H1 (cell line): Measurements from ENCODE around the gene SLC23A2. TPM values are rescaled to one million over a fixed set of nuclear protein-coding genes. Genes with fewer than 3 reads are reported as not detected.

ENCODE experiments used
- CTCF ChIA-PET: fragments of 300-600 bp; sonication (Branson Sonifier 250); formaldehyde crosslinking; loops from one replicate; lab custom pipeline; 2021; ENCODE audit not compliant: partially characterized antibody; lab: Charles Lee
- POLR2A ChIA-PET: fragments of 300-600 bp; sonication (Branson Sonifier 250); formaldehyde crosslinking; loops from one replicate; lab custom pipeline; 2021; ENCODE audit warnings: inconsistent platforms; ENCODE audit not compliant: partially characterized antibody; lab: Charles Lee
- DNase-seq, 2 experiments: peaks; one replicate each; pipeline versions ENCODE4 v3.0.0 to v3.0.0-alpha.2; 2010 to 2022; ENCODE audit warnings: low spot score in 2 of 2, low read depth in 1 of 2, mixed read lengths in 1 of 2
- FAIRE-seq: peaks from 2 replicates; lab custom pipeline; 2011; peaks lifted over from hg19 to GRCh38; lab: Jason Lieb, UNC
- H2AFZ ChIP-seq: 2 replicates; pipeline ENCODE4 v1.8.1; 2012; ENCODE audit warnings: low read length, inconsistent platforms
- H2AK5ac ChIP-seq: 2 replicates; pipeline ENCODE4 v1.6.1; 2013; ENCODE audit warnings: low read depth, low read length
- H2BK120ac ChIP-seq: replicated peaks from 2 replicates; pipeline ENCODE3; 2013; ENCODE audit warnings: low read depth, low read length, inconsistent platforms
- H2BK12ac ChIP-seq: 2 replicates; pipeline ENCODE4 v1.6.1; 2013; ENCODE audit warnings: low read depth, low read length
- H2BK15ac ChIP-seq: 2 replicates; pipeline ENCODE4 v1.6.1; 2013; ENCODE audit warnings: low read length
- H2BK20ac ChIP-seq: 2 replicates; pipeline ENCODE4 v1.6.1; 2013; ENCODE audit warnings: low read length
- H2BK5ac ChIP-seq: 2 replicates; pipeline ENCODE4 v1.6.1; 2013; ENCODE audit warnings: low read depth, low read length
- H3K14ac ChIP-seq: 2 replicates; pipeline ENCODE4 v1.6.1; 2013; ENCODE audit warnings: inconsistent platforms; ENCODE audit not compliant: insufficient read length
- H3K18ac ChIP-seq: 2 replicates; pipeline ENCODE4 v1.6.1; 2013; ENCODE audit warnings: low read length; ENCODE audit errors: extremely low read depth
- H3K23ac ChIP-seq: 2 replicates; pipeline ENCODE4 v1.6.1; 2013; ENCODE audit warnings: inconsistent platforms; ENCODE audit not compliant: insufficient read length
- H3K23me2 ChIP-seq: 2 replicates; pipeline ENCODE4 v1.6.1; 2013; ENCODE audit warnings: low read depth, low read length
- H3K27ac ChIP-seq: 2 replicates; pipeline ENCODE4 v1.6.1; 2011; ENCODE audit warnings: low read depth, low read length, inconsistent platforms
- H3K27me3 ChIP-seq, 4 experiments: replicated peaks in 1 of 4; 1 replicate in 1 of 4; 2 replicates in 3 of 4; pipeline versions ENCODE4 v1.6.1 to v1.8.1; 2011 to 2013; ENCODE audit warnings: low read length in 3 of 4, mild to moderate bottlenecking in 3 of 4, inconsistent platforms in 2 of 4, mixed read lengths in 2 of 4, moderate library complexity in 1 of 4; ENCODE audit not compliant: control insufficient read depth in 3 of 4, insufficient read depth in 3 of 4; ENCODE audit errors: extremely low read depth in 1 of 4
- H3K36me3 ChIP-seq, 4 experiments: 2 replicates each; pipeline versions ENCODE4 v1.6.1 to v1.8.1; 2011 to 2013; ENCODE audit warnings: mild to moderate bottlenecking in 4 of 4, low read length in 3 of 4, moderate library complexity in 2 of 4, control low read depth in 1 of 4, inconsistent platforms in 1 of 4; ENCODE audit not compliant: insufficient read depth in 4 of 4, control insufficient read depth in 2 of 4
- H3K4ac ChIP-seq: replicated peaks from 2 replicates; pipeline ENCODE3; 2013; ENCODE audit warnings: low read length, low read depth, mixed read lengths, inconsistent platforms; ENCODE audit not compliant: insufficient read length
- H3K4me1 ChIP-seq, 4 experiments: replicated peaks in 1 of 4; 1 replicate in 1 of 4; 2 replicates in 3 of 4; pipeline versions ENCODE4 v1.6.1 to v1.8.1; 2011 to 2013; ENCODE audit warnings: low read length in 3 of 4, inconsistent platforms in 2 of 4, mixed read lengths in 1 of 4; ENCODE audit not compliant: insufficient read depth in 4 of 4, control insufficient read depth in 3 of 4
- H3K4me2 ChIP-seq, 2 experiments: 2 replicates each; pipeline versions ENCODE4 v1.6.1 to v1.8.1; 2011 to 2013; ENCODE audit warnings: low read depth in 2 of 2, low read length in 2 of 2, control low read depth in 1 of 2, inconsistent platforms in 1 of 2, mild to moderate bottlenecking in 1 of 2; ENCODE audit not compliant: insufficient read depth in 1 of 2
- H3K4me3 ChIP-seq, 4 experiments: fragments of 200-600, 300-600 bp in 1 of 4; sonication (generic), shearing (Covaris generic), sonication (Bioruptor Twin) in 1 of 4; 2 replicates each; pipeline versions ENCODE4 v1.5.1 to v1.8.1; 2011 to 2016; ENCODE audit warnings: low read length in 4 of 4, low read depth in 3 of 4, control low read depth in 2 of 4, inconsistent platforms in 2 of 4, mild to moderate bottlenecking in 2 of 4, mixed read lengths in 1 of 4, moderate library complexity in 1 of 4; ENCODE audit not compliant: insufficient read depth in 2 of 4; ENCODE audit errors: extremely low read depth in 1 of 4
- H3K56ac ChIP-seq: replicated peaks from 2 replicates; pipeline ENCODE3; 2013; ENCODE audit warnings: low read depth, mild to moderate bottlenecking, mixed read lengths, low read length, inconsistent platforms; ENCODE audit not compliant: insufficient read length
- H3K79me1 ChIP-seq: 2 replicates; pipeline ENCODE4 v1.6.1; 2013; ENCODE audit warnings: low read depth, low read length, control low read depth
- H3K79me2 ChIP-seq, 2 experiments: 2 replicates each; pipeline versions ENCODE4 v1.6.1 to v1.8.1; 2012 to 2013; ENCODE audit warnings: low read length in 2 of 2, mild to moderate bottlenecking in 2 of 2, inconsistent platforms in 1 of 2; ENCODE audit not compliant: insufficient read depth in 2 of 2, control insufficient read depth in 1 of 2
- H3K9ac ChIP-seq, 4 experiments: replicated peaks in 1 of 4; 1 replicate in 1 of 4; 2 replicates in 3 of 4; pipeline versions ENCODE4 v1.6.1 to v1.8.1; 2011 to 2013; ENCODE audit warnings: low read depth in 3 of 4, low read length in 3 of 4, control low read depth in 2 of 4, mild to moderate bottlenecking in 2 of 4, moderate library complexity in 2 of 4, inconsistent platforms in 1 of 4; ENCODE audit errors: extremely low read depth in 1 of 4
- H3K9me3 ChIP-seq, 2 experiments: 2 replicates each; pipeline versions ENCODE4 v1.6.1 to v1.8.1; 2012 to 2013; ENCODE audit warnings: mild to moderate bottlenecking in 2 of 2, moderate library complexity in 2 of 2, control low read depth in 1 of 2, inconsistent platforms in 1 of 2, low read depth in 1 of 2, low read length in 1 of 2, mixed read lengths in 1 of 2; ENCODE audit not compliant: insufficient read depth in 2 of 2
- H4K20me1 ChIP-seq, 2 experiments: replicated peaks in 1 of 2; 2 replicates each; pipeline versions ENCODE3 to v1.8.1; 2011 to 2013; ENCODE audit warnings: inconsistent platforms in 2 of 2, low read length in 2 of 2, mild to moderate bottlenecking in 1 of 2; ENCODE audit not compliant: insufficient read depth in 2 of 2, control insufficient read depth in 1 of 2
- H4K5ac ChIP-seq: 2 replicates; pipeline ENCODE4 v1.6.1; 2013; ENCODE audit warnings: low read length, low read depth, mixed read lengths, inconsistent platforms; ENCODE audit not compliant: insufficient read length
- H4K8ac ChIP-seq: 2 replicates; pipeline ENCODE4 v1.8.0; 2013; ENCODE audit warnings: mild to moderate bottlenecking, moderate library complexity, low read length, inconsistent platforms; ENCODE audit not compliant: insufficient read depth; ENCODE audit errors: extremely low read depth
- H4K91ac ChIP-seq: replicated peaks from 2 replicates; pipeline ENCODE3; 2013; ENCODE audit warnings: low read length, mixed read lengths, inconsistent platforms; ENCODE audit not compliant: insufficient read length
- BRCA1 ChIP-seq: IDR thresholded peaks from 2 replicates; pipeline ENCODE4 v1.6.1; 2012; ENCODE audit warnings: low read depth, low read length, improper control_type of control experiment
- CTCF ChIP-seq, 3 experiments: IDR thresholded peaks; 1 replicate in 2 of 3; 2 replicates in 1 of 3; pipeline versions ENCODE4 v1.5.1 to v1.6.1; 2011; ENCODE audit warnings: low read length in 3 of 3, mild to moderate bottlenecking in 3 of 3, inconsistent platforms in 2 of 3, low read depth in 1 of 3, moderate library complexity in 1 of 3; ENCODE audit not compliant: insufficient read depth in 1 of 3; ENCODE audit errors: control extremely low read depth in 1 of 3
- HDAC2 ChIP-seq, 2 experiments: fragments of 300-600 bp in 1 of 2; sonication (generic) in 1 of 2; IDR thresholded peaks; 2 replicates each; pipeline ENCODE4 v1.6.1; 2011 to 2012; ENCODE audit warnings: low read depth in 2 of 2, low read length in 2 of 2, mild to moderate bottlenecking in 2 of 2, moderate library complexity in 2 of 2, borderline replicate concordance in 1 of 2, inconsistent platforms in 1 of 2
- POLR2A ChIP-seq, 2 experiments: IDR thresholded peaks; 1 replicate in 1 of 2; 2 replicates in 1 of 2; pipeline ENCODE4 v1.6.1; 2011; ENCODE audit warnings: low read depth in 2 of 2, low read length in 2 of 2, mild to moderate bottlenecking in 2 of 2; ENCODE audit errors: control extremely low read depth in 1 of 2
- RNF2 ChIP-seq: fragments of 200-900, 300-1000 bp; sonication (generic); IDR thresholded peaks from 2 replicates; pipeline ENCODE4 v1.7.1; 2016; ENCODE audit warnings: borderline replicate concordance, low read depth, mild to moderate bottlenecking, antibody characterized with exemption, low read length; ENCODE audit not compliant: poor library complexity, severe bottlenecking; ENCODE audit errors: missing control alignments
- SIX5 ChIP-seq: IDR thresholded peaks from 2 replicates; pipeline ENCODE4 v1.6.1; 2011; ENCODE audit warnings: mild to moderate bottlenecking, low read depth, low read length
- whole genome bisulfite sequencing, 2 experiments: shearing (Covaris generic) in 1 of 2; methylation state at CpG; one replicate each; pipeline versions ENCODE4 v1.1.6 to v1.1.7; 2013 to 2015; ENCODE audit warnings: low lambda C conversion rate in 2 of 2, mixed read lengths in 2 of 2, inconsistent platforms in 1 of 2, low coverage in 1 of 2, missing lambda C conversion rate in 1 of 2; ENCODE audit not compliant: insufficient replicate concordance in 2 of 2, insufficient coverage in 1 of 2, insufficient read length in 1 of 2; ENCODE audit errors: extremely low coverage in 1 of 2, missing lambda C conversion rate in 1 of 2; 5-methylcytosine and 5-hydroxymethylcytosine counted together
- polyA plus RNA-seq, 7 experiments: library from polyadenylated mRNA; depleted of rRNA in 3 of 7; stranded (reverse) in 5 of 7; unstranded in 2 of 7; fragments of >200 nt in 5 of 7; fragments of 200-250 nt in 2 of 7; gene quantifications; 1 replicate in 5 of 7; 2 replicates in 1 of 7; 4 replicates in 1 of 7; pipeline versions ENCODE4 v1.2.1 to v1.2.3, GENCODE V29; 2011 to 2013; ENCODE audit warnings: missing spikeins in 2 of 7, mixed read lengths in 2 of 7
- total RNA-seq: library from RNA; stranded (reverse); fragmentation: NEBNext Ultra II Directional; extraction: Animal tissue kit (Norgen Biotek cat#: 25700); gene quantifications from 2 replicates; pipeline ENCODE4 v1.2.1, GENCODE V29; 2021

SLC23A2 gene
- total and polyA plus RNA-seq, 2 of the 8 experiments (the other 6 are each of a cell fraction or from before 2014, with no cell fraction given): 17.0 to 18.6 TPM

DNA sequence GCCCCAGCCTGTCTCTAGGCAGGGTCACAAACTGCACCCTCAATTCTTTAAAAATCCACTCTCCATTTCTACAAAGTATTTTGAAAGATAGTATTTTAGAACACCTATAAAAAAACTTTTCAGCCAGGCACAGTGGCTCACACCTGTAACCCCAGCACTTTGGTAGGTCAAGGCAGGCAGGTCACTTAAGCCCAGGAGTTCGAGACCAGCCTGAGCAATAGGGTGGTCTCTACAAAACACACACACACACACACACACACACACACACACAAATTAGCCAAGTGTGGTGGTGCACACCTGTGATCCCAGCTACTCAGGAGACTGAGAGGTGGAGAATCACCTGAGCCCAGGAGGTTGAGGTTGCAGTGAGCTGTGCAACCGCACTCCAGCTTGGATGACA is 30.2 kb downstream of the SLC23A2 start:
- no peak overlapping the region for H2BK20ac ChIP-seq
- H4K8ac ChIP-seq: no peak overlapping the region
- H3K9me3 ChIP-seq: no peaks in the 10 kb centered on the region
- H2AK5ac ChIP-seq: no peak overlapping the region
- H3K14ac ChIP-seq: no peak overlapping the region
- no peak overlapping the region for H3K9ac ChIP-seq
- FAIRE-seq (no peak), DNase-seq (no peak)
- no peak overlapping the region for H3K23ac ChIP-seq
- H3K4me2 ChIP-seq: no peak overlapping the region
- no peak overlapping the region for H4K5ac ChIP-seq
- peaks cover 0 to 1% (median 0%) of the 10 kb centered on the region in 4 experiments; a peak in 1 of 7 replicates for H3K27me3 ChIP-seq
- no peak overlapping the region for H2AFZ ChIP-seq
- TF ChIP-seq SIX5: no peak
- TF ChIP-seq POLR2A (IDR thresholded peaks at IDR 0.05; ENCODE audit: control extremely low read depth in 1 of 2, low read depth in 2 of 2, low read length in 2 of 2): no peak
- no peak for TF ChIP-seq CTCF (IDR thresholded peaks at IDR 0.05; ENCODE audit: control extremely low read depth in 1 of 3, insufficient read depth in 1 of 3, low read depth in 1 of 3, low read length in 3 of 3)
- TF ChIP-seq RNF2: no peak
- no peak for TF ChIP-seq BRCA1
- no peak for TF ChIP-seq HDAC2 (IDR thresholded peaks at IDR 0.05; ENCODE audit: borderline replicate concordance in 1 of 2, low read depth in 2 of 2, low read length in 2 of 2)
- H3K56ac ChIP-seq: no peak overlapping the region
- H3K36me3 ChIP-seq: no peaks in the 10 kb centered on the region; a peak in 2 of 8 replicates
- ChIA-PET POLR2A (interaction anchor here (0.6 kb wide), 1 partner anchor 125 kb away, joined by 3 read pairs; no protein-coding TSS in a partner anchor), CTCF (interaction anchor here (2.2 kb wide), 1 partner anchor 130 kb away, joined by 10 read pairs; no protein-coding TSS in a partner anchor)
- H4K20me1 ChIP-seq: no peaks in the 10 kb centered on the region
- H2BK120ac ChIP-seq: no peak overlapping the region
- no peaks in the 10 kb centered on the region for H3K23me2 ChIP-seq
- H3K4ac ChIP-seq: no peak overlapping the region
- no peak overlapping the region for H3K4me3 ChIP-seq
- no peak overlapping the region for H2BK5ac ChIP-seq
- H4K91ac ChIP-seq: no peak overlapping the region
- H3K79me2 ChIP-seq: 0 out of 4 replicates have a peak, but pooled peaks cover 0 to 4% of the 10 kb centered on the region in 2 experiments
- no peak overlapping the region for H2BK12ac ChIP-seq
- H3K27ac ChIP-seq: no peak overlapping the region
- H3K79me1 ChIP-seq: no peaks in the 10 kb centered on the region
- 91% methylated on average over 2 of the region's 2 CpGs; no CpG with 5 or more reads in 1 of the 2 experiments for WGBS, 2 experiments
- H2BK15ac ChIP-seq: no peak overlapping the region
- H3K18ac ChIP-seq: no peak overlapping the region
- no peaks in the 10 kb centered on the region for H3K4me1 ChIP-seq
